ENCODE results near the gene HORMAD2.
"Not testable (repeated sequence)": the region's sequence is repeated elsewhere in the genome, so short reads cannot be mapped to it uniquely, and the experiment has no call there.

The HORMAD2 gene

DNA sequence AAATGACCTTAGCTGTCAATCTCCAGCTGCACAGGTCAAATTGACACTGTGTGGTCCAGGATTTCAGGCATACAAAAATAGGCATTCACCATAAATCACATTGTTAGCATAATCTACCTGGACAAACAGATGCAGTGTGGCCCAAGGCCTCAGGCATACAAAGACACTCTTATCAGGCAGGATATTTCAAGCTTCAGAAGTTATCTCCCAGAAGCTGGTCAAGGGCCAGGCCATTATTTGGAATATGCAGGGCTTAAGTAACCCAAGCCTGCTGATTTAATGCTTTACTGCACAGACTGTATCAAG lies 25.5 kb upstream of the HORMAD2 start:
- Histone ChIP-seq H2AFZ (ENCODE audit: low read depth, low read length) (no peak overlapping the region), H3K4me3 (ENCODE audit: low read depth in 1 of 2, low read length in 2 of 2) (no peak overlapping the region), H4K20me1 (ENCODE audit: insufficient read depth, low read length) (no peaks in the 10 kb centered on the region), H3K36me3 (ENCODE audit: insufficient read depth, low read length) (no peaks in the 10 kb centered on the region), H3K9me3 (ENCODE audit: insufficient read depth, low read length, severe bottlenecking) (peaks cover 2% of the 10 kb centered on the region), H3K4me1 (ENCODE audit: insufficient read depth, low read length) (no peaks in the 10 kb centered on the region), H3K27ac (ENCODE audit: low read length) (no peak overlapping the region), H3K79me2 (ENCODE audit: insufficient read depth, low read length) (no peaks in the 10 kb centered on the region), H3K27me3 (ENCODE audit: insufficient read depth, low read length, poor library complexity) (no peaks in the 10 kb centered on the region), H3K9ac (ENCODE audit: low read depth, low read length) (no peak overlapping the region), H3K4me2 (ENCODE audit: insufficient read depth, low read length) (no peak overlapping the region)
- ATAC-seq (ENCODE audit: insufficient read depth, low read depth) (no peak), DNase-seq (no peak)
- TF ChIP-seq EZH2 (IDR thresholded peaks at IDR 0.05; ENCODE audit: borderline replicate concordance, low read depth, low read length, severe bottlenecking): no peak
- TF ChIP-seq, protein P1, sequence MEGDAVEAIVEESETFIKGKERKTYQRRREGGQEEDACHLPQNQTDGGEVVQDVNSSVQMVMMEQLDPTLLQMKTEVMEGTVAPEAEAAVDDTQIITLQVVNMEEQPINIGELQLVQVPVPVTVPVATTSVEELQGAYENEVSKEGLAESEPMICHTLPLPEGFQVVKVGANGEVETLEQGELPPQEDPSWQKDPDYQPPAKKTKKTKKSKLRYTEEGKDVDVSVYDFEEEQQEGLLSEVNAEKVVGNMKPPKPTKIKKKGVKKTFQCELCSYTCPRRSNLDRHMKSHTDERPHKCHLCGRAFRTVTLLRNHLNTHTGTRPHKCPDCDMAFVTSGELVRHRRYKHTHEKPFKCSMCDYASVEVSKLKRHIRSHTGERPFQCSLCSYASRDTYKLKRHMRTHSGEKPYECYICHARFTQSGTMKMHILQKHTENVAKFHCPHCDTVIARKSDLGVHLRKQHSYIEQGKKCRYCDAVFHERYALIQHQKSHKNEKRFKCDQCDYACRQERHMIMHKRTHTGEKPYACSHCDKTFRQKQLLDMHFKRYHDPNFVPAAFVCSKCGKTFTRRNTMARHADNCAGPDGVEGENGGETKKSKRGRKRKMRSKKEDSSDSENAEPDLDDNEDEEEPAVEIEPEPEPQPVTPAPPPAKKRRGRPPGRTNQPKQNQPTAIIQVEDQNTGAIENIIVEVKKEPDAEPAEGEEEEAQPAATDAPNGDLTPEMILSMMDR (IDR thresholded peaks at IDR 0.05; ENCODE audit: borderline replicate concordance, extremely low read depth, low read length, poor library complexity, severe bottlenecking): no peak

DNA sequence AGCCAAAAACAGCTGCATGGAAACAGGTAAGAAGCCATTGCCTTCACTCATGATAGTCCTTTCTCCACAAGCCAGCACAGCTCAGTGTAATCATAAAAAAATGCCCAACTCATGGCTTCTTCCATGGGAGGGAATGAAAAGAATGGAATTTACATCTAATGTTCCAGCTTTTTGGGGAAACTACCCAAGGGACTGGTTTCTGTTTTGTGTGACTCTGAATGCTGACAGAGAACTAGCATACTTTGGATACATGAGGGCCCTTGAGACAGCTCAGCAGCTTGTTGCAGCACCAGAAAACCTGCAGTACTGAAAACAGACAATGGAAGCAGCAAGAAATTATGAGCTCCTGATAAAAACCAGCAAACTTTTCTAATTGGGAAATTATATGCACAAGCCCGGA lies 24.2 kb upstream of the HORMAD2 start:
- H3K9ac ChIP-seq (ENCODE audit: low read depth, low read length): no peak overlapping the region
- H3K9me3 ChIP-seq (ENCODE audit: insufficient read depth, low read length, severe bottlenecking): peaks cover 2% of the 10 kb centered on the region
- no peak for TF ChIP-seq EZH2 (IDR thresholded peaks at IDR 0.05; ENCODE audit: borderline replicate concordance, low read depth, low read length, severe bottlenecking)
- TF ChIP-seq, protein P1 (IDR thresholded peaks at IDR 0.05; ENCODE audit: borderline replicate concordance, extremely low read depth, low read length, poor library complexity, severe bottlenecking): no peak
- no peaks in the 10 kb centered on the region for H3K79me2 ChIP-seq (ENCODE audit: insufficient read depth, low read length)
- H3K27ac ChIP-seq (ENCODE audit: low read length): no peak overlapping the region
- H3K4me3 ChIP-seq (ENCODE audit: low read depth in 1 of 2, low read length in 2 of 2): no peak overlapping the region
- no peak overlapping the region for H2AFZ ChIP-seq (ENCODE audit: low read depth, low read length)
- H3K4me2 ChIP-seq (ENCODE audit: insufficient read depth, low read length): no peak overlapping the region
- no peaks in the 10 kb centered on the region for H3K27me3 ChIP-seq (ENCODE audit: insufficient read depth, low read length, poor library complexity)
- H3K36me3 ChIP-seq (ENCODE audit: insufficient read depth, low read length): no peaks in the 10 kb centered on the region
- no peak for ATAC-seq (ENCODE audit: insufficient read depth, low read depth)
- no peaks in the 10 kb centered on the region for H4K20me1 ChIP-seq (ENCODE audit: insufficient read depth, low read length)
- no peaks in the 10 kb centered on the region for H3K4me1 ChIP-seq (ENCODE audit: insufficient read depth, low read length)
- DNase-seq: no peak

DNA sequence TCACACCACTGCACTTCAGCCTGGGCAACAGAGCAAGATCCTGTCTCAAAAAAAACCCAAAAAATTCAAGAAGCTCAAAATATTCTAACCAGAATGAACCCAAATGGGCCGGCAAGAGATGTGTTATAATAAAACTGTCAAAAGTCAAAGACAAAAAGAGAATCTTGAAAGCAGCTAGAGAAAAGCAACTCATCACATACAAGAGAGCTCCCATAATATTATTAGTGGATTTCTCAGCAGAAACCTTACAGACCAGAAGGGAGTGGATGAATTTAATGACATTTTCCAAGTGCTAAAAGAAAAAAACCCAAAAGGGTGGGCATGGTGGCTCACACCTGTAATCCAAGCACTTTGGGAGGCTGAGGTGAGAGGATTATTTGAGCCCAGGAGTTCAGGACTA lies 22.9 kb upstream of the HORMAD2 start:
- peaks cover 2% of the 10 kb centered on the region for H3K9me3 ChIP-seq (ENCODE audit: insufficient read depth, low read length, severe bottlenecking)
- no peaks in the 10 kb centered on the region for H4K20me1 ChIP-seq (ENCODE audit: insufficient read depth, low read length)
- H3K9ac ChIP-seq (ENCODE audit: low read depth, low read length): no peak overlapping the region
- H2AFZ ChIP-seq (ENCODE audit: low read depth, low read length): no peak overlapping the region
- H3K27ac ChIP-seq (ENCODE audit: low read length): no peak overlapping the region
- ATAC-seq (ENCODE audit: insufficient read depth, low read depth): no peak
- no peak for DNase-seq
- no peaks in the 10 kb centered on the region for H3K36me3 ChIP-seq (ENCODE audit: insufficient read depth, low read length)
- no peak overlapping the region for H3K4me2 ChIP-seq (ENCODE audit: insufficient read depth, low read length)
- H3K79me2 ChIP-seq (ENCODE audit: insufficient read depth, low read length): no peaks in the 10 kb centered on the region
- no peaks in the 10 kb centered on the region for H3K27me3 ChIP-seq (ENCODE audit: insufficient read depth, low read length, poor library complexity)
- H3K4me3 ChIP-seq (ENCODE audit: low read depth in 1 of 2, low read length in 2 of 2): no peak overlapping the region
- H3K4me1 ChIP-seq (ENCODE audit: insufficient read depth, low read length): no peaks in the 10 kb centered on the region
- TF ChIP-seq, protein P1 (IDR thresholded peaks at IDR 0.05; ENCODE audit: borderline replicate concordance, extremely low read depth, low read length, poor library complexity, severe bottlenecking): no peak
- no peak for TF ChIP-seq EZH2 (IDR thresholded peaks at IDR 0.05; ENCODE audit: borderline replicate concordance, low read depth, low read length, severe bottlenecking)

DNA sequence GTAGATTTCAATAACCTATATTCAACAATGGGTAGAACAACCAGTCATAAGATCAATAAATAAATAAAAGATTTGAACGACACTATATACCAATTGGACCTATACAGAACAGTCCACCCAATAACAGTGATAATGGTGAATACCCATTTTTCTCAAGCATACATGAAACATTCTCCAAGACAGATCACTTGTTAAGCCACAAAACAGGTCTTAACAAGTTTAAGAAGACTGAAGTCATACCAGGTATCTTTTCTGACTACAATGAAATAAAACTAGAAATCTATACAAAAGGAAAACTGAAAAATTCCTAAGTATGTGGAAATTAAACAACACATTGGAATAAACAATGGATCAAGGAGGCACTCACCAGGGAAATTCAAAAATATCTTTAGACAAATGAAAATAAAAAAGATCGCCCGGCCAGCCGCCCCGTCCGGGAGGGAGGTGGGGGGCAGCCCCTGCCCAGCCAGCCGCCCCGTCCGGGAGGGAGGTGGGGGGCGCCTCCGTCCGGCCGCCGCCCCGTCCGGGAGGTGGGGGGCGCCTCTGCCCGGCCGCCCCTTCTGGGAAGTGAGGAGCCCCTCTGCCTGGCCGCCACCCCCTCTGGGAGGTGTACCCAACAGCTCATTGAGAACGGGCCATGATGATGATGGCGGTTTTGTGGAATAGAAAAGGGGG lies 20.8 kb upstream of the HORMAD2 start:
- not testable (repeated sequence) for H3K4me1 ChIP-seq (ENCODE audit: insufficient read depth, low read length); H3K27ac ChIP-seq (ENCODE audit: low read length); H3K79me2 ChIP-seq (ENCODE audit: insufficient read depth, low read length); H3K4me2 ChIP-seq (ENCODE audit: insufficient read depth, low read length); DNase-seq; H3K27me3 ChIP-seq (ENCODE audit: insufficient read depth, low read length, poor library complexity); H3K4me3 ChIP-seq (ENCODE audit: low read depth in 1 of 2, low read length in 2 of 2); H3K36me3 ChIP-seq (ENCODE audit: insufficient read depth, low read length); H2AFZ ChIP-seq (ENCODE audit: low read depth, low read length); H3K9ac ChIP-seq (ENCODE audit: low read depth, low read length); H4K20me1 ChIP-seq (ENCODE audit: insufficient read depth, low read length); ATAC-seq (ENCODE audit: insufficient read depth, low read depth)
- peaks cover 11% of the 10 kb centered on the region for H3K9me3 ChIP-seq (ENCODE audit: insufficient read depth, low read length, severe bottlenecking)

DNA sequence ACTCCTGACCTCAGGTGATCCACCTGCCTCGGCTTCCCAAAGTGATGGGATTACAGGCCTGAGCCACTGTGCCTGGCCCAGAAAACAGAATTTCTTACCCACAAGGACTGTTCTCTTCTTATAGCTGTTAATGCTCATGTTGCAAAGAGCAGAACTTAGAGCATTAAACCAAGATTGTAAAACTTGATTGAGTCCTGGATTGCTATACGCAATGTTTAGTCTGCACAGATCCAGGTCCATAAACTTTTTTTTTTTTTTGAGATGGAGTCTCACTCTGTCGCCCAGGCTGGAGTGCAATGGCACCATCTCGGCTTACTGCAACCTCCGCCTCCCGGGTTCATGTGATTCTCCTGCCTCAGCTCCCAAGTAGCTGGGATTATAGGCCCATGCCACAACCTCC lies 19.2 kb upstream of the HORMAD2 start:
- H4K20me1 ChIP-seq (ENCODE audit: insufficient read depth, low read length); H2AFZ ChIP-seq (ENCODE audit: low read depth, low read length); H3K4me3 ChIP-seq (ENCODE audit: low read depth in 1 of 2, low read length in 2 of 2); H3K9ac ChIP-seq (ENCODE audit: low read depth, low read length); DNase-seq; H3K27ac ChIP-seq (ENCODE audit: low read length); H3K27me3 ChIP-seq (ENCODE audit: insufficient read depth, low read length, poor library complexity); H3K79me2 ChIP-seq (ENCODE audit: insufficient read depth, low read length); ATAC-seq (ENCODE audit: insufficient read depth, low read depth); H3K4me1 ChIP-seq (ENCODE audit: insufficient read depth, low read length); H3K36me3 ChIP-seq (ENCODE audit: insufficient read depth, low read length); H3K4me2 ChIP-seq (ENCODE audit: insufficient read depth, low read length): not testable (repeated sequence)
- peaks cover 12% of the 10 kb centered on the region for H3K9me3 ChIP-seq (ENCODE audit: insufficient read depth, low read length, severe bottlenecking)

Measured in DND-41 (cell line).